Skeletal muscle satellite cell (primary cell): ENCODE data around the gene KRTAP1-1.
"Not testable (repeated sequence)": the region's sequence is repeated elsewhere in the genome, so short reads cannot be mapped to it uniquely, and the experiment has no call there.

Experiments used
- H3K27me3 ChIP-seq: 2 replicates; pipeline ENCODE4 v1.7.0; 2013; ENCODE audit warnings: low read length; ENCODE audit not compliant: control insufficient read depth, insufficient read depth
- H3K36me3 ChIP-seq: 2 replicates; pipeline ENCODE4 v1.7.0; 2013; ENCODE audit warnings: mild to moderate bottlenecking, control low read depth, low read length; ENCODE audit not compliant: insufficient read depth
- H3K4me1 ChIP-seq: 2 replicates; pipeline ENCODE4 v1.7.0; 2013; ENCODE audit warnings: low read length; ENCODE audit not compliant: control insufficient read depth, insufficient read depth
- H3K4me2 ChIP-seq: 2 replicates; pipeline ENCODE4 v1.7.0; 2013; ENCODE audit warnings: mild to moderate bottlenecking, low read length
- H3K4me3 ChIP-seq: 2 replicates; pipeline ENCODE4 v1.7.0; 2013; ENCODE audit warnings: low read length
- H3K9ac ChIP-seq: 2 replicates; pipeline ENCODE4 v1.7.0; 2013; ENCODE audit warnings: mild to moderate bottlenecking, low read depth, low read length, moderate library complexity
- H3K9me3 ChIP-seq: replicated peaks from 2 replicates; pipeline ENCODE4 v1.7.0; 2013; ENCODE audit warnings: mild to moderate bottlenecking, control low read depth, low read length

Gene KRTAP1-1

GRCh38 chr17:41065829-41066624 lies 24.8 kb upstream of the KRTAP1-1 start, which contains the start of gene KRTAP2-4:
KRTAP2-4 (minus strand) TSS chr17:41065879; CDS start chr17:41065845, 34 bp downstream.
- Histone ChIP-seq H3K9me3 (no peaks in the 10 kb centered on the region), H3K27me3 (no peaks in the 10 kb centered on the region), H3K4me1 (peaks cover 35% of the 10 kb centered on the region), H3K4me3 (no peak within 1 kb of the TSS), H3K36me3 (no peaks in the 10 kb centered on the region), H3K4me2 (no peak within 1 kb of the TSS), H3K9ac (no peak within 1 kb of the TSS)

GRCh38 chr17:41065016-41065689 lies 23.9 kb upstream of the KRTAP1-1 start:
- not testable (repeated sequence) for H3K9me3 ChIP-seq, H3K4me2 ChIP-seq, H3K9ac ChIP-seq, H3K36me3 ChIP-seq, H3K27me3 ChIP-seq, H3K4me3 ChIP-seq
- peaks cover 43% of the 10 kb centered on the region for H3K4me1 ChIP-seq

- no peaks in the 10 kb centered on the region for H3K36me3 ChIP-seq
- H3K4me1 ChIP-seq = peaks cover 50% of the 10 kb centered on the region
These were observed 23.1 kb upstream of the KRTAP1-1 start for GRCh38 chr17:41064301-41064700.

GRCh38 chr17:41063449-41063848 lies 22.2 kb upstream of the KRTAP1-1 start:
- H3K9ac ChIP-seq = peak overlapping the region; percentile 80
- no peaks in the 10 kb centered on the region for H3K36me3 ChIP-seq
- no peak overlapping the region for H3K4me2 ChIP-seq
- H3K4me1 ChIP-seq = peaks cover 57% of the 10 kb centered on the region
- H3K9me3 ChIP-seq = no peaks in the 10 kb centered on the region
- H3K4me3 ChIP-seq = no peak overlapping the region
- H3K27me3 ChIP-seq = no peaks in the 10 kb centered on the region

More at GRCh38 chr17:41064301-41064700, 23.1 kb upstream of the KRTAP1-1 start:
- no peak overlapping the region for H3K9ac ChIP-seq
- no peaks in the 10 kb centered on the region for H3K27me3 ChIP-seq
- no peak overlapping the region for H3K4me2 ChIP-seq
- no peaks in the 10 kb centered on the region for H3K9me3 ChIP-seq
- no peak overlapping the region for H3K4me3 ChIP-seq

- Histone ChIP-seq H3K4me2 (no peak overlapping the region), H3K27me3 (no peaks in the 10 kb centered on the region), H3K9me3 (no peaks in the 10 kb centered on the region), H3K9ac (peak overlapping the region; percentile 80), H3K4me3 (no peak overlapping the region), H3K36me3 (no peaks in the 10 kb centered on the region), H3K4me1 (peaks cover 60% of the 10 kb centered on the region)
These were observed 20.7 kb upstream of the KRTAP1-1 start for GRCh38 chr17:41061964-41062363.

GRCh38 chr17:41060052-41060604 lies 18.9 kb upstream of the KRTAP1-1 start, which contains the start of gene KRTAP2-3:
KRTAP2-3 (minus strand) TSS chr17:41060114; CDS start chr17:41060050, 64 bp downstream.
- Histone ChIP-seq H3K27me3 (no peaks in the 10 kb centered on the region), H3K9ac (peak within 1 kb of the TSS; percentile 76), H3K4me1 (peaks cover 49% of the 10 kb centered on the region), H3K4me3 (no peak within 1 kb of the TSS), H3K4me2 (peak within 1 kb of the TSS; percentile 67), H3K36me3 (no peaks in the 10 kb centered on the region), H3K9me3 (no peaks in the 10 kb centered on the region)

GRCh38 chr17:41059276-41060051 lies 18.2 kb upstream of the KRTAP1-1 start:
- not testable (repeated sequence) for H3K36me3 ChIP-seq, H3K4me3 ChIP-seq, H3K27me3 ChIP-seq, H3K9me3 ChIP-seq
- Histone ChIP-seq H3K9ac (peak overlapping the region; percentile 76), H3K4me2 (peak overlapping the region; percentile 67), H3K4me1 (peaks cover 49% of the 10 kb centered on the region)

- Histone ChIP-seq H3K4me3 (no peak overlapping the region), H3K4me2 (peak overlapping the region; percentile 22), H3K36me3 (no peaks in the 10 kb centered on the region), H3K9me3 (no peaks in the 10 kb centered on the region), H3K27me3 (no peaks in the 10 kb centered on the region), H3K9ac (peak overlapping the region; percentile 71), H3K4me1 (peaks cover 48% of the 10 kb centered on the region)
These were observed 17.5 kb upstream of the KRTAP1-1 start for GRCh38 chr17:41058741-41059140.

GRCh38 chr17:41057547-41057946 lies 16.3 kb upstream of the KRTAP1-1 start:
- Histone ChIP-seq H3K9ac (no peak overlapping the region), H3K36me3 (no peaks in the 10 kb centered on the region), H3K27me3 (no peaks in the 10 kb centered on the region), H3K9me3 (no peaks in the 10 kb centered on the region), H3K4me1 (peaks cover 41% of the 10 kb centered on the region), H3K4me2 (no peak overlapping the region), H3K4me3 (no peak overlapping the region)

- not testable (repeated sequence) for H3K9me3 ChIP-seq, H3K4me3 ChIP-seq, H3K9ac ChIP-seq, H3K27me3 ChIP-seq, H3K4me2 ChIP-seq, H3K36me3 ChIP-seq
- H3K4me1 ChIP-seq = peaks cover 24% of the 10 kb centered on the region
These were observed 13.9 kb upstream of the KRTAP1-1 start, which contains the start of gene KRTAP2-2 for GRCh38 chr17:41055130-41055529. KRTAP2-2 (minus strand) TSS chr17:41055230; CDS start chr17:41055211, 19 bp downstream.

- not testable (repeated sequence) for H3K27me3 ChIP-seq, H3K4me2 ChIP-seq, H3K9ac ChIP-seq, H3K9me3 ChIP-seq, H3K4me3 ChIP-seq, H3K36me3 ChIP-seq
- peaks cover 20% of the 10 kb centered on the region for H3K4me1 ChIP-seq
These were observed 13.3 kb upstream of the KRTAP1-1 start for GRCh38 chr17:41054556-41054955.
